COLO668 (cell line): ENCODE measurements around the gene TRIM52.
"Not testable (repeated sequence)": the region's sequence is repeated elsewhere in the genome, so short reads cannot be mapped to it uniquely, and the experiment has no call there.

Source experiments
- DNase-seq: peaks from one replicate; lab custom pipeline; 2025; ENCODE audit not compliant: unreplicated experiment; lab: John Stamatoyannopoulos, UW

The TRIM52 gene

GRCh38 chr5:181260720-181261319 lies at the start of gene TRIM52:
Gene TRIM52 (minus strand): TSS chr5:181261143. CDS start chr5:181260813, 330 bp downstream.
- DNase-seq = no peak

- DNase-seq = not testable (repeated sequence)
Observed at GRCh38 chr5:181287331-181287730, 26.4 kb upstream of the TRIM52 start.

GRCh38 chr5:181285962-181286705 lies 25.2 kb upstream of the TRIM52 start:
- DNase-seq = not testable (repeated sequence)

GRCh38 chr5:181283841-181284755 lies 23.2 kb upstream of the TRIM52 start:
- DNase-seq = not testable (repeated sequence)

GRCh38 chr5:181283347-181283746 lies 22.4 kb upstream of the TRIM52 start:
- DNase-seq = no peak

GRCh38 chr5:181282874-181283273 lies 21.9 kb upstream of the TRIM52 start:
- no peak for DNase-seq

GRCh38 chr5:181282415-181282814 lies 21.5 kb upstream of the TRIM52 start:
- DNase-seq = not testable (repeated sequence)

GRCh38 chr5:181281984-181282316 lies 21.0 kb upstream of the TRIM52 start:
- DNase-seq = no peak

GRCh38 chr5:181281077-181281983 lies 20.4 kb upstream of the TRIM52 start:
- DNase-seq = no peak

GRCh38 chr5:181280251-181280762 lies 19.4 kb upstream of the TRIM52 start:
- no peak for DNase-seq

GRCh38 chr5:181273433-181273744 lies 12.4 kb upstream of the TRIM52 start:
- not testable (repeated sequence) for DNase-seq

GRCh38 chr5:181271081-181271480 lies 10.1 kb upstream of the TRIM52 start:
- DNase-seq = no peak

GRCh38 chr5:181267907-181268306 lies 7.0 kb upstream of the TRIM52 start:
- not testable (repeated sequence) for DNase-seq

- not testable (repeated sequence) for DNase-seq
Observed at GRCh38 chr5:181267291-181267904, 6.5 kb upstream of the TRIM52 start.

- DNase-seq = no peak
Observed at GRCh38 chr5:181265092-181265671, 4.2 kb upstream of the TRIM52 start.

- no peak for DNase-seq
Observed at GRCh38 chr5:181263633-181264032, 2.7 kb upstream of the TRIM52 start.

- DNase-seq = no peak
Observed at GRCh38 chr5:181261320-181262049, 542 bp upstream of the TRIM52 start.

GRCh38 chr5:181259974-181260719 lies 796 bp downstream of the TRIM52 start:
- no peak for DNase-seq
